T-helper 22 cell (primary cell): ENCODE data around the gene TMEM238.
"Not testable (repeated sequence)": the region's sequence is repeated elsewhere in the genome, so short reads cannot be mapped to it uniquely, and the experiment has no call there.

Source experiments
- DNase-seq: peaks from one replicate; pipeline ENCODE4 v3.0.0-alpha.2; 2020; ENCODE audit warnings: low read depth

The TMEM238 gene

DNA sequence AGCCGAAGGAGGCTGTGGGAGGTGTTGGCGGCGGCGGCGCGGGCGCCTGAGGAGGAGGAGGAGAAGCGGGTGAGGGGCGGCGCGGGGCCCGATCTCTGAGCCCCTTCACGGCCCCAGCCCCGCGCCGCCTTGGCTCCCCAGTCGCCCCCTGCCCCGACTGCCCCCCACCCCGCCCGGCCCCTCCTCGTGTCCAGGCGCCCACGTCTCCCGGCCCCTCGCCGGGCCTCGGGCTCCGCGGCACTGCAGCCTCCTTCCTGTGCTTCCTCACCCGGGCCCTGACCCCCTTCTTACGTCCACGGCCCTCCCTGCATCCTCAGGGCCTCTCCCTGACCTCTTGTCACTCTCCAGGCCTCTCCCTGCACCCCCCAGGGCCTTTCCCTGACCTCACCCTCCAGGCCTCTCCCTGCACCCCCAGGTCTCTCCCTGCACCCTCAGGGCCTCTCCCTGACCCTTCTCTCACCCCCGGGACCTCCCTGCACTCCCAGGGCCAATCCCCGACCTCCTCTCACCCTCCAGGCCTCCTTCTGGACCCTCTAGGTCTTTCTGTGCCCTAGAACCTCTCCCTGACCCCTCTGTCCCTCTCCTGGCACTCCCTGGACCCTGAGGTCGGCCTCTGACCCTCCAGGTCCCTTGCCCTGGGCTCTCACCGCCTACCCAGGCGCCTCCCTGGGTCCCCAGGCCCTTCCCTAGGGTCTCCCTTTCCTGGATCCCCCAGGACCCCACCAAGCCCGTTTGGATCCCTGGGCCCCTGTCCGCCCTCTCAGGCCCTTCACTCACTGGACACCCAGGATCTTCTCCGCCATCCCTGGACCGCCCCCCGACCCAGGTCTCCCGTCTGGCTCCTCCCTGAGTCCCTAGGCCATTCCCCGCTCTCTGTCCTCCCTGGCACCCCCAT, 44.0 kb downstream of the TMEM238 start:
- DNase-seq, result no peak

DNA sequence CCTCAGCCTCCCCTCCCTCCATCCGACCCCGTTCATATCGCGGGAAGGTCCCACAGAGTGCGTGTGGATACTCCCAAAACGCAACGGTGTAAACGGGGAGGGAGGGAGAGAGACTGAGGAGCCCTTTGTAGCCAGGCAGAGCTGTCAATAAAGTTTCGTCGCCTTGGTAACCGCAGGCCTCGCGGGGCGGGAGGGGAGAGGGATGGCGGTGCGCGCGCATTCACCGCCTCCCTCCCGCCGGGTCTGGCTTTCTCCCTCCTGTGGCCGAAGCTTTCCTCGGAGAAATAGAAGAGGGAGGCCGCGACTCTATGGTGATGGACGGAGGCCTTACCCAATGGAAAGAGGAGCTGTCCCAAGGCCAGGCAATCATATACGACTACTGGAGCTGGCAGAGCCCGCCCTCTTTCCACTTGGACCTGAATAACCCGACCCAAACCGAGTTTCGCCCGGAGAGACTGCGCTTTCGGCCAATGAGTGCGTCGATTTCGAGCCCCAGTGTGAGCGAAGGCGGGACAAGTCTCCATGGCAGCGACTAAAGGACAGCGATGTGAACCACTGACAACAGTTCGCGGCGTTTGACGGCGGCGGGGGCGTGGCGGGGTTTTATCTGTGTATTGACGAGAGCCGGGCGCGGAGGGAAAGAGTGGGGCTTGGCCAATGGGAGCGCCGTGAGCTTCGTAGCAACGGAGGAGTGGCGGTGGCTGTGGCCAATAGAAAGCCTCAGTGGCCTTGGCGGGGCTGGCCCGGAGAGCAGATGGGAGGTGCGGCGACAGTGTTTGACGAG, 44.8 kb downstream of the TMEM238 start, which contains the start of gene KMT5C:
Gene KMT5C (plus strand): TSS at position 772 of the 784 bp plus-strand sequence. CDS start 2,061 bp downstream, outside the sequence.
- DNase-seq, result peak; percentile 100

DNA sequence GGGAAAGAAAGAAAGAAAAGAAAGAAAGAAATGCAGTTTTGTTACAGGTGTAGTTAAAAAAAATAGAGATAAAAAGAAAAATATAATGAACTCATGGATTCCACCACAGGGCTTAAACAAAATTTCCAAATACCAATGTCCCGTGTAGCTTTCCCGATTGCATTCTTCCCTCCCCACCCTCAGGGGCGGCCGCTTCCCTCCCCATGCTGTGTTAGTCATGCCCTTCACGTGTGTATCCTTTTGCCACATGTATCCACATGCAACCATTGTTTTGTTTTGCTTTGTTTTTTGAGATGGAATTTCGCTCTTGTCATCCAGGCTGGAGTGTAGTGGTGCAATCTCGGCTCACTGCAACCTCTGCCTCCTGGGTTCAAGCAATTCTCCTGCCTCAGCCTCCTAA, 48.0 kb downstream of the TMEM238 start:
- no peak for DNase-seq

DNA sequence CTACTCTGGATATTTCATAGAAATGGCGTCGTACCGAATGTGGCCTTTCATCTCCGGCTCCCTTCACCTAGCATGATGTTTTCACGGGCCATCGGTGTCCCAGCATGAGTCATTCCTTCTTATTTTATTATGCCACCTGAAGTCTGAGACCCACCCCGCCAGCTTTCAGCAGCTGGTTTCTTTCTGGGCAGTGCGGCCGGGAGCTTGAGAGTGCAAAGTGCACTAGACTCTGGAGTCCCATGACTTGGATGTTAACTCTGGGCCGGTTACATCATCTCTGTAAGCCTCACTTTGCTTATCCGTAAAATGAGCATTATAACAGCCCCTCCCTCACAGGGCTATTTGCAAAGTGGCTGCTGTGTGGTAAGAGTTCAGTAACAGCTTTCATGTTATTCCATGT, 50.2 kb downstream of the TMEM238 start:
- DNase-seq, result no peak

DNA sequence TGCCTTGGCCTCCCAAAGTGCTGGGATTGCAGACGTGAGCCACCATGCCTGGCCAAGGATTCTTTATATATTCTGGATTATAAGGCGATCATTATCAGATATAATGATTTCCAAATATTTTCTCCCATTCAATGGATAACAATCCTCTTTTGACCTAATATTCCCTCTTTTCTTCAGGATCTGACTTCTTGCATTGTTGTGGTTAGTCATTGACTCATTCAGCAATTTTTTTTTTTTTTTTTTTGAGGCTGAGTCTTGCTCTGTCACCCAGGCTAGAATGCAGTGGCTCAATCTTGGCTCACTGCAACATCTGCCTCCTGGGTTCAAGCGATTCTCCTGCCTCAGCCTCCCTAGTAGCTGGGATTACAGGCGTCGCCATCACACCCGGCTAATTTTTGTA, 54.3 kb downstream of the TMEM238 start:
- not testable (repeated sequence) for DNase-seq
